Measurements from ENCODE around the gene MEIS2.
A peak's percentile ranks its signal among the peaks of the same experiment; 100 is the strongest.

Gene MEIS2

DNA sequence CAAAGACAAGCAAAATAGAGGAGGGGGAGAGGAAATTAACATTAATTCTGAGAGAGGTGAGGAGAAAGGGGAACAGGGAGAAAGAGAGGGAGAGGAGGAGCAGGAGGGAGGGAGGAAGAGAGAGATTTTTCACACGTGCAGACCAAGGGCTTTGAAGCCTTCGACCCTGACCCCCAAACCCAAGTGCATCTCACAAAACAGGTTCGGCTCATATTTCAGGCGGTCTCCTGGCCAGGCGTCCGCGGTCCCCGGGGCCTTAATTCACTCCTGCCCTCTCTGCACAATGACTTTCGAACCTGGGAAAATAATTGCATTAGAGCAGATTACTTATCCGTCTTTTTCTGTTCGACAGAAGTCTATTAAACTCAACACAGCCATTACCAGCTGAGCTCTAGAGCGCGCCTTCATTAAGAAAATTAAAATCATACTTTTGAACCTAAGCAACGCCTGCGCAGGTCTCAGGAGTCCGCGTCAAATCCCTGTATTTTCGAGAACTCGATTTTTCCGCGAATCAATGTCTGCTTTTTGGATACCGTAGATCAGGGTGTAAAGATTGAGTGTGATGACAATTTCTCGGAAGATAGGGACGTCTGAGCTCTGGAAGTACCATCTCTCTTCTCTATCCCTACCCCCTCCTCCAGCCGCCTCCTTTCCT lies 220.7 kb downstream of the MEIS2 start:
- no peak for DNase-seq (ENCODE audit: low read depth)

DNA sequence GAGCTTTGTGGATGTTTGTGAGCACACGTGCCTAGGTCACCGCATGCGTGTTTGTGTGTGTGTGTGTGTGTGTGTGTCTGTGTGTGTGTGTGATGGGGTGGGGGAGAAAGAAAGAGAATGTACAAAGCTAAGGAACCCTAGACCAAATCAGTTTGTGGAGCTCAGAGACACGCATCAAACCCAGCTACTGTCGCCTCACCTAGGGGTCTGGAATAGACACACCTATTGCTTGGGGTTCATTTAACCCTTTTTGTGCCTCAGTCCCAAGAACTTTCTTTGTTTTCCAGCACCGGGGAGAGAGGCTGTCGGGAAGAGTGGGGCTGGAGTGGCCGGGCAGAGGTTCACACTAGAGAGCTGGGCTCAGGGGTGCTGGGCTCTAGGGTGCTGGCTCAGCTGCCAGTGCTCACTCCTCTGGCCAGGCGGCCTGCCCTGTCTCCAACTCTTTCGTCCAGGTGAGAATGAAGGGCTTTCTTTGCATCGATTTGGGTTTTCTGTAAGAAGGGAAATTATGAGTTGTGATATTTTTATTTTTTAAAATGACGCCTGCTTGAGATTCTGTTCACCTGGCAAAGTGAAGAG lies 221.6 kb downstream of the MEIS2 start:
- DNase-seq (ENCODE audit: low read depth), result no peak

DNA sequence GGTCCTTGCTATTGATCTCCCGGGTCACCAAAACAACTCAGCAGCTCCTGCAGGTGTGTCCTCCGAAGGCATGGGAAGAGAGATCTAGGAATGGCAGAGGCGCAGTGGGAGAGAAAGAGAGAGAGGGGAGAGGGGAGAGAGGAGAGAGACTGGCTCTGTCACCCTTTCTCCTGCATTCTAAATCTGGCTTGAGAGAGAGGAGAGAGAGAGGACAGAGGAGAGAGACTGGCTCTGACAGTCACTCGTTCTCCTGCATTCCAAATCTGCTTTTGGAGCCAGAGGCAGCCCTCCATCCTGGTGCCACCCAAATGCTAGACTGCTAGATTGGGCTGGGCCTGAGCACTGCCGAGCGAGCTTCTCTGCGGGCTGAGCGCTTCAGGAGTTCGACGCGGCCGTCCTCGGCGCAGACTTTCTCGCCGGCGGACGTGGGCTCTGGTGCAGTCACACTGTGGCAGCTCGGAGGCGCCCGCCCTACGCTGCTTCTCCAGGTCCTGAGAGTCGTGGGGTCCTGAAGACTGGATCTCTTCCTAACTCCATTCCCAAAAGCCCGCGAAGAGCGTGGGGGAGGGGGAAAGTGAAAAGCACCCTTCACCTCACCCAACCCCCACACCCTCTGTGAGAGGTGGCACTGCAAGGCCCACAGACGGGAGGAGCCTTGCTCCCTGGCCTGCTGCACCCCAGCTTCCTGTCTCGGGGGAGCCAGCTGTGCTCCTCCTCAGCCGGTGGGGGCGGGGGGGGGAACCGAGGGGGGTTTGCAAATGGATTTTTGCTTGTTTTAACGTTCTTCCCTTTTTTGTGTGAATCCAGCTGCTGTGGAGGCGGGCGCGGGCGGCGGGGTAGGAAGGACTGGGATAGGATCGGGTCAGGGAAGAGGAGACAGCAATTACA lies 222.3 kb downstream of the MEIS2 start:
- no peak for DNase-seq (ENCODE audit: low read depth)

DNA sequence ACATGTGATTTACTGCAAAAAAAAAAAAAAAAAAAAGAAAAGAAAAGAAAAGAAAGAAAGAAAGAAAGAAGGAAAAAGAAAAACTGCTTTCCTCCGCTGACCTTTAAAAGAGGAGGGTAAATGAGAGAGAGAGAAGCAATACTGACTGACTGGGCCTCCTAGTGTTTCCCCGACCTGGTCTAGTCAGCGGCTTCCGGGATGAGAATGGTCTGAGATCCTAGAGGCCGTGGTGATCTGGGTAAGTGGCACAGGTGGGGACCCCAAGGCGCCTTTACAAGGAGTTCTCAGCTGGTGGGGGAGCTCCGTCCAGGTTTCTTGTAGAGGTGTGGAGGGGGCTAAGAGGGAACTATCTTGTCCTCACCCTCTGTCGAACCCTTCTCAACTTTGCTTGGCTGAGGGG lies 223.1 kb downstream of the MEIS2 start:
- no peak for DNase-seq (ENCODE audit: low read depth)

DNA sequence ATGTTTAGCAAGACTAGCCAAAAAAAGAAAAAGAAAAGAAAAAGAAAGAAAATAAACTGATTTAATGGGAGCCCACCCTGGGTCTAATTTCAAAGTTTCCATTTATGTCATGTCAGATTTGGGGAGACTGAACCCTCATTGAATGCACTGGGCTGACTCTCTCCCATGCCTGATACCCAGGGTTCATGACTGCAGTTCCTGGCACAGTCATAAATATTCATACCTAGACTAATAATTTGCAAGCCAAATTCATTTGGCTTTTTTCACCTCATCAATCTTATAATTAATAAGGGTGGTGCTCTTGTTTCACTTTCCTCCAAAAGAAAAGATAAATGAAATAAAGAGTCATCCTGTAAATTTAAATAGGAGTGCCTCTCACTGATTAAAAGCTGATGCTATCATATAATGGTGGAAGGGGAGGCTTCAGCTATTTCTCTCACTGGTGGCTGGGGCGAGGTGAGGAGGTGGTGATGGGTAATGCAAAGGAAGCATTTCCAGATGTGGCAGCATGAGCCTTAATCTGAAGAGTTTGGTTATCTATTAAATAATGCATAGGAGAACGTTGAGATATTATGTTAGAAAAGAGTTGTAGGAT lies 224.5 kb downstream of the MEIS2 start:
- no peak for DNase-seq (ENCODE audit: low read depth)

DNA sequence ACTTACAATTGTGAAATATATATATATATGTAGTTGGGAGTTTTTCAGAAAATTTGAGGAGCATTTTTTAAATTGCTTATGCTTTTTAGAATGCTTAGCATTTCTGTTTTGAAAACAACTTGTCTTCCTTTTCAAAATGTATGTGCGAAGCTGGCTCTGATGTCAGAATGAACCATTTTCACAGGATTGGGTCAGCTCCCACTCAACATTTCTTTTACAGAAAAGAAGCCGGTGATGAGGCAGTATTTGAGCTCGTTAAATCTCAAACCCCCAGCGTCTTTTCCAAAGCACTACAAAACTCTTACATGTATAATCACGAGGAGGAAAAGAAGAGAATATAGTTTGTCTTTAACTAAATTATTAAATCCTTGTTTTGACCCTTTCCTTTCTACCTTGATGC lies 225.4 kb downstream of the MEIS2 start:
- no peak for DNase-seq (ENCODE audit: low read depth)

DNA sequence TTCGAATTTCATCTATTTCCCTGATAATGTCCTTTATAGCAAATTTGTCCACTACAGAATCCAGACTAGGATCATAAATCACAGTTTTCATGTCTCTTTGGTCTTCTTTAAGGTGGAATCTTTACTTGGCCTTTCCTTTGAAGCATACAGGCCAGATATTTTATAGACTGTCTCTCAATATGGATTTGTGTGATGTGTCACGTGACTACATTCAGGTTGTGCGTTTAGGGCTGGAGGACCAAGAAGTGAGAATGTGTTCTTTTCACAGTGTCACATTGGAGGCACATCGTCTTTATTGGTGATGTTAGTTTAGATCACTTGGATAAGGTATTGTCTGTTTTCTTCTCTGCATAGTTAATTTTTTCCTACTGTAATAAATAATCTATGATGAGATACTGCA lies 232.9 kb downstream of the MEIS2 start:
- DNase-seq (ENCODE audit: low read depth), result no peak

DNA sequence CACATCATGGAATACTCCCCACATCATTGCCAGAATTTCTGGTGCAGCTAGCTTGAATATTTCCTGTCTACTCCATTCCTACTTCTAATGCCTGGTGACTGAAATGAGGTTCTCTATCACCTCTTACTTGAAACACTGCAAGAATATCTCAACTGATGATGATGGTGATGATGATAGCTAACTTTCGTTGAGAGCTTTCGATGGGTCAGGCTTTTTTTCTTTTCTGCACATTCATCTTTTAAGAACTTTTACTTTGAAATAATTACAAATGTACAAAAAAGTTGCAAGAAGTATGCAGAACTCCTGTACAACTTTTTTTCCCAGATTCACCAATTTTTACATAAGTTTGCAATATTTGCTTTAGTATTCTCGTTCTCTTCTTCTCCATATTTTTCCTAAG lies 233.5 kb downstream of the MEIS2 start:
- DNase-seq (ENCODE audit: low read depth), result no peak

DNA sequence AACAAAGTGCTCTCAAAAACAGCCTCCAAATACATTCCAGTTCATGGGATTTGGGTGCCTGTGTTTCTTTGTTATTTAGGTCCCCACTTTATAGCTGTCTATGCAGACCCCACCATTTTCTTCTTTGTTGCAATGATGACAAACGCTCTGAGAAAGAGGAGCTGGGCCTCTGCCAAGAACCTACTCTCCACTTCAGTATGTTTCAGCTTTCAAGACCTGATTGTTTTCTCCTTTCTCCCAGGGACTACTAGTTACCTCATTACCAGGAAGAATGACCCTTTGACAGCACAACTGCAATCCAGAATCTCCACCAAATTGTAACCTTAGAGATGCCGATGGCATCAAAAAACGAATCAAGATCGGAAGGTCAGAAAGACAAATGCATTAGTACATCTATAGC lies 236.8 kb downstream of the MEIS2 start:
- DNase-seq (ENCODE audit: low read depth), result no peak

DNA sequence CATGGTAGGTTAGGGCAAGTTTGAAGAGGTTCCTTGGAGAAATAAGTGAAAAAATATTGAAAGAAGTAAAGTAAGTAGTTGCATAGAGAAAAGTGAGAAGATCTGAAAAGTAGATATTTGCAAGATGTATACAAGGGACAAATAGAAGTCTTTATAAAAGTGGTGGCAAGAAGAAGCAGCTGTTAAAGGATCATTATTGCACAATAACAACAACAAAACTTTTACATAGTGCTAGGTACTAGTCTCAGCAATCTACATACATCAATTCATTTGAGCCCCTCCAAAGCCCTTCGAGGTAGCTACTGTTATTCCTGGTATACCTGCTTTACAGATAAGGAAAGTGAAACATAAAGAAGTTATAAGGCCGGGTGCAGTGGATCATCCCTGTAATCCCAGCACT lies 239.6 kb downstream of the MEIS2 start:
- no peak for DNase-seq (ENCODE audit: low read depth)

DNA sequence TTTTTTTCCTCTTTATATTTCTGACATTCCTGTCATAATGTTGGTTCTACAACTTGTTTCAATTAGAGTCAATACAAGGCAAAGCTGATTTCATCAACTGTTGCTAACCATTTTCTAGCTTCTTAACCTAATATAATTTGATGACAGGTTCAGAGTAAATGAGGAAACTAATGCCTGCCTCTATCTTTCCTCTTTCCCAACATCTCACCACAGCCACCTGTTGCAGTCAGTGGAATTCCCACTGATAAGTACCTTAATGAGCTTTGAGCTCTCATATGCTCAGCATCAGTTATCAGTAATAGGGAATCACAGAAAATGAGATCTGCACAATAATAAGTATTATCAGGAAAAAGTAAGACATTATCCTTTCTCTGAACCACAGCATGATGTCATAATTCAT lies 241.9 kb downstream of the MEIS2 start:
- DNase-seq (ENCODE audit: low read depth), result peak; percentile 21

DNA sequence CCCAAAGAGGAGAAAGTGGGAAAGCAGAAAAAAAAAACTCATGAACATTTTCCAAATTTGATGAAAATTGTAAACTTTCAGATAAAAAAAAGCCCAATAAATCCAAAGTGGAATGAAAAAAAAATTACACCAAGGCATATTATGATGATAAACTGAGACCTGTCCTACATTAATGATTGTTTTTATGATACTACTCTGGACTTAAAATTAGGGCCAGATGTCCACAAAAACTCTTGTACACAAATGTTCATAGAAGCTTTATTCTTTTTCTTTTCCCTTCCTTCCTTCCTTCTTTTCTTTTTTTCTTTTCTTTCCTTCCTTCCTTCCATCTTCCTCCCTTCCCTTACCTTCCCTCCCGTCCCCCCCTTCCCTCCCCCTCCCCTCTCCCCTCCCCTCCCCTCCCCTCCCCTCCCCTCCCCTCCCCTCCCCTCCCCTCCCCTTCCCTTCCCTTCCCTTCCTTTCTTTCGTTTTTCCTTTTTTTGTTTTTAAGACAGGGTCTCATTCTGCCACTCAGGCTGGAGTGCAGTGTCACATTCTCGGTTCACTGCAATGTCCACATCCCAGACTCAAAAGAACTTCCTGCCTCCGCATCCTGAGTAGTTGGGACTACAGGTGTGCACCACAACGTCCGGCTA lies 243.9 kb downstream of the MEIS2 start:
- no peak for DNase-seq (ENCODE audit: low read depth)

DNA sequence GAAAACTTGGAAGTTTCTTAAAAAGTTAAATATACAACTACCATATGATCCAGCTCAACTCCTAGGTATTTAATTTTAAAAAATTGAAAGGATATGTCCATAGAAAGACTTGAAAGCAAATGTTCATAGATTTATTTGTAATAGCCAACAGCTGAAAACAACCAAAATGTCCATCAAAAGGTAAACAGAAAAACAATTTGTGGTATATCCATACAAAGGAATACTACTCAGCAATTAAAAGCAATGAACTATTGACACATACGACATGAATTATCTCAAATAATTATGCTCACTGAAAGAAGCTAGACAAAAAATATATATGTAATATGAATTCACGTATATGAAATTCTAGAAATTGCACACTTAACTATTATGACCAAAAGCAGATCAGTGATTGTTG lies 249.5 kb downstream of the MEIS2 start:
- DNase-seq (ENCODE audit: low read depth), result no peak

DNA sequence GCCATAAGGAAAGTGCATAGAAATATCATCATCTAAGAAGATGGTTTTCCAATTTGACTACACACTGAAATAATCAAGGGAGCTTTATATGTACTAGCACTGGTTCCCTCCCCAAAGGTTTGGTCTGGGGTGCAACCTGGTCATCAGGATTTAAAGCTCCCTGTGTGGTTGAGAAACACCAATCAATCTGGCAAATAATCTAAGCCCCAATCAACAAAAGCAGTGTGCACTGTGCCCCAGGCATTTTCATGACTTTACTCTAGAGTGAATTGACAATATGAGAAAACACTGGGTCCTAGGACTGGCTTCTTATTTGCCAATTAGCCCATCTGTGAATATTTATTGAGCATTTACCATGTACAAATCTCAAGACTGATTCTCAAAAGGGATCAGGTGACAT lies 255.1 kb downstream of the MEIS2 start:
- DNase-seq (ENCODE audit: low read depth), result no peak

DNA sequence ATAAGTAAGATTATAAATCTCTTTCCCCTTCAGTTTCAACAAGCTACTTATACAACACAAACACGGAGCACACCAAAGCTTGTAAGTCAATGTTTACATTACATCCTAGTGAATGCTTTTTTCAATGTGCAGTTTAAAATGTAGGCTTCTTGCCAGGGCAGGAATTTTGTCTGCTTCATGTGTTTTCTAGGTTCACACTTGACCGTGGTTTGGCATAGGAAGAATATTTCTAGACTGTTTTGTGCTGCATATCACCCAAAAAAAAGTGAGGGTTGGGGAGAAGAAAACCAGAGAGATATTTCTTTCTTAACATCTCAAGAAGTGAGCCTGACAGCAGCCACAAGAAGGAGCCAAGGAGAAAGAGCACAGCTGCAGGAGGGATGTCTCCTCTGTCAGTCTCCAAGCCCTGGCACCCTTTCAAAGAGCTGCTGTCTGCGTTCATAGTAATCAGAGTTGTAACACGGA lies 255.8 kb downstream of the MEIS2 start:
- DNase-seq (ENCODE audit: low read depth), result peak; percentile 24

DNA sequence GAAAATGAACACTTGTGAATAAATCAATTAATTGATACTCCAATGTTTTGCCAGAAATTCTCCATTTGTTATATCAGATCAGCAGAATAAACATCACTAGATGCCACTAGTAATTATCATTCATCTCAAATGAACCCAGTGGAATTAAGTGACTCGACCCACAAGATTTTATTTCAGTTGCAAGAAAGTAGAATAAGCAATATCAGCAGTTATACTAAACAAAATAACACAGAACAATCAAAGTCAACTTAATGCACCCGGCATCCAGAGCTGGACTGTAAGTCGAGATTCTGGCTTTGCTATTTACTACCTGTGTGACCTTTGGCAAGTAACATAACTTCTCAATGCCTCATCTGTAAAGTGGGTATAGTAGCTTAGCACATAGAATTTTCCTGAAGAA lies 256.5 kb downstream of the MEIS2 start:
- no peak for DNase-seq (ENCODE audit: low read depth)

DNA sequence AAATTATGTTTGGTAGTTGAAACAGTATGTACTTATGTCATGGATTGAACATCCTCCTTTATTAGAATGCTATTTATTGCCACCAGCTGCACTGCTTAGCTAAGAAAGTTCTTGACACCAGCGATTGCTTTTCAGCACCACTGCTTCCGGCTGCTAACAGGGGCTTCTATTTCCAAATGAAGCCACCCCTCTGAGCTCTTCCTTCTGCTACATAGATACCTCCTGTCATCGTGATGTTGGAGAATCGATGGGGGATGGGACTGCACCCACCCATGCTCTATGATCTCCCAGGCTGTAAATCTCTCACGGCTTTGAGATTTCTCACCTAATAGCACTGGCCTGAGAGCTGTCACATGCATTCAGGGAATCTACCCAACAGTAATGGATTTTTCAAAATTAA lies 259.2 kb downstream of the MEIS2 start:
- DNase-seq (ENCODE audit: low read depth), result no peak

Measured in amniotic epithelial cell (primary cell).